Colon (tissue), 2 donors: ENCODE data around the gene SSU72.
"Not testable (repeated sequence)": the region's sequence is repeated elsewhere in the genome, so short reads cannot be mapped to it uniquely, and the experiment has no call there.

Experiments
- FAIRE-seq: peaks from 2 replicates; lab custom pipeline; 2012; peaks lifted over from hg19 to GRCh38; lab: Jason Lieb, UNC
- donor health status: control.
- donor health status: control.

The SSU72 gene

GRCh38 chr1:1595341-1595740 lies 20.7 kb upstream of the SSU72 start:
- FAIRE-seq: not testable (repeated sequence)

- FAIRE-seq: no peak
Observed at GRCh38 chr1:1594602-1595260, 20.1 kb upstream of the SSU72 start.

- FAIRE-seq: no peak
Observed at GRCh38 chr1:1593834-1594601, 19.4 kb upstream of the SSU72 start.

- FAIRE-seq: no peak
Observed at GRCh38 chr1:1591452-1591851, 16.8 kb upstream of the SSU72 start.

- no peak for FAIRE-seq
Observed at GRCh38 chr1:1583347-1584010, 8.8 kb upstream of the SSU72 start.

GRCh38 chr1:1582585-1583346 lies 8.1 kb upstream of the SSU72 start:
- no peak for FAIRE-seq

GRCh38 chr1:1578371-1578940 lies 3.8 kb upstream of the SSU72 start:
- no peak for FAIRE-seq

- FAIRE-seq: no peak
Observed at GRCh38 chr1:1577367-1578011, 2.8 kb upstream of the SSU72 start.

GRCh38 chr1:1573843-1574720 lies 581 bp downstream of the SSU72 start:
- no peak for FAIRE-seq

- FAIRE-seq: no peak
Observed at GRCh38 chr1:1569341-1569740, 5.3 kb downstream of the SSU72 start.

GRCh38 chr1:1567891-1568291 lies 6.8 kb downstream of the SSU72 start:
- no peak for FAIRE-seq

- FAIRE-seq: no peak
Observed at GRCh38 chr1:1567152-1567875, 7.3 kb downstream of the SSU72 start.

GRCh38 chr1:1565340-1565739 lies 9.3 kb downstream of the SSU72 start:
- no peak for FAIRE-seq

- no peak for FAIRE-seq
Observed at GRCh38 chr1:1564268-1564667, 10.4 kb downstream of the SSU72 start.

- no peak for FAIRE-seq
Observed at GRCh38 chr1:1563688-1564087, 11.0 kb downstream of the SSU72 start.

- FAIRE-seq: no peak
Observed at GRCh38 chr1:1562556-1563195, 12.0 kb downstream of the SSU72 start.

GRCh38 chr1:1561801-1562470 lies 12.7 kb downstream of the SSU72 start:
- no peak for FAIRE-seq

- no peak for FAIRE-seq
Observed at GRCh38 chr1:1560178-1560577, 14.5 kb downstream of the SSU72 start.

- no peak for FAIRE-seq
Observed at GRCh38 chr1:1559066-1559465, 15.6 kb downstream of the SSU72 start.
